HCT116 (cell line): ENCODE data around the gene PRMT1. TPM values are rescaled to one million over a fixed set of nuclear protein-coding genes. Genes with fewer than 3 reads are reported as not detected.

Experiments
- ATAC-seq: fragments of 200-7000 bp; cut with Tn5 transposase; 2 replicates; pipeline ENCODE4 v1.9.1; 2020; ENCODE audit warnings: mild to moderate bottlenecking, moderate library complexity
- BruUV-seq: library from RNA; stranded (reverse); fragments of 400-500 nt; replicated peaks from 2 replicates; lab custom pipeline; 2021; lab: Mats Ljungman, UMichigan
- CTCF ChIA-PET: fragments of 300-600 bp; sonication (Branson Sonifier 250); formaldehyde crosslinking; loops from one replicate; lab custom pipeline; 2021; ENCODE audit warnings: antibody characterized with exemption; lab: Charles Lee
- POLR2A ChIA-PET: fragments of 300-600, 350-600 bp; sonication (Branson Sonifier 250); formaldehyde crosslinking; loops from one replicate; lab custom pipeline; 2021; ENCODE audit warnings: antibody characterized with exemption; lab: Charles Lee
- RAD21 ChIA-PET, 2 experiments: fragments of 300-600 bp; sonication (Branson Sonifier 250); formaldehyde crosslinking; loops; one replicate each; lab custom pipeline; 2023; ENCODE audit warnings: low total read pairs in 2 of 2; ENCODE audit not compliant: uncharacterized antibody in 2 of 2, unreplicated experiment in 2 of 2, low non-redundant PET in 1 of 2; lab: Charles Lee
- DNase-seq: peaks from one replicate; pipeline ENCODE4 v3.0.0-alpha.2; 2010; ENCODE audit warnings: low read depth, low spot score
- H2AFZ ChIP-seq: fragments of 200-600 bp; shearing (Covaris generic), sonication (generic); 2 replicates; pipeline ENCODE4 v1.6.1; 2017; ENCODE audit warnings: low read depth, mixed run types, mixed read lengths, antibody characterized with exemption, low read length; ENCODE audit not compliant: poor library complexity, severe bottlenecking
- H3K27ac ChIP-seq: 2 replicates; pipeline ENCODE4 v1.5.1; 2012; ENCODE audit warnings: low read depth, low read length
- H3K27me3 ChIP-seq: fragments of 200-600 bp; sonication (generic); 2 replicates; pipeline ENCODE4 v1.6.1; 2016; ENCODE audit warnings: mixed run types, low read length, mixed read lengths; ENCODE audit not compliant: insufficient read depth
- H3K36me3 ChIP-seq, 2 experiments: fragments of 200-500 bp in 1 of 2; fragments of 200-600 bp in 1 of 2; sonication (Bioruptor generic) in 1 of 2; sonication (generic) in 1 of 2; 2 replicates each; pipeline versions ENCODE4 v1.5.1 to v1.6.1; 2014 to 2016; ENCODE audit warnings: low read length in 2 of 2, inconsistent platforms in 1 of 2, mixed read lengths in 1 of 2, mixed run types in 1 of 2; ENCODE audit not compliant: insufficient read depth in 2 of 2, control insufficient read depth in 1 of 2
- H3K4me1 ChIP-seq, 2 experiments: fragments of 200-600 bp in 1 of 2; sonication (generic) in 1 of 2; 2 replicates each; pipeline versions ENCODE4 v1.5.1 to v1.6.1; 2012 to 2017; ENCODE audit warnings: low read length in 2 of 2, inconsistent platforms in 1 of 2, mild to moderate bottlenecking in 1 of 2, mixed read lengths in 1 of 2, mixed run types in 1 of 2, moderate library complexity in 1 of 2; ENCODE audit not compliant: insufficient read depth in 2 of 2, control insufficient read depth in 1 of 2
- H3K4me2 ChIP-seq: fragments of 200-600 bp; sonication (generic); 2 replicates; pipeline ENCODE4 v1.6.1; 2017; ENCODE audit warnings: mixed run types, low read length, mixed read lengths
- H3K4me3 ChIP-seq, 2 experiments: fragments of 200-600 bp in 1 of 2; sonication (generic) in 1 of 2; replicated peaks in 1 of 2; 2 replicates each; pipeline ENCODE4 v1.5.1; 2011 to 2016; ENCODE audit warnings: low read length in 2 of 2, control low read depth in 1 of 2, low read depth in 1 of 2, mild to moderate bottlenecking in 1 of 2, mixed read lengths in 1 of 2, mixed run types in 1 of 2
- H3K79me2 ChIP-seq: fragments of 200-600 bp; sonication (generic); 2 replicates; pipeline ENCODE4 v1.6.1; 2017; ENCODE audit warnings: mild to moderate bottlenecking, mixed run types, low read length, moderate library complexity, mixed read lengths; ENCODE audit not compliant: insufficient read depth
- H3K9ac ChIP-seq: fragments of 200-600 bp; sonication (generic); 2 replicates; pipeline ENCODE4 v1.6.1; 2016; ENCODE audit warnings: low read length, mixed read lengths
- H3K9me2 ChIP-seq: fragments of 200-600 bp; sonication (generic), shearing (Covaris generic); 2 replicates; pipeline ENCODE4 v1.6.1; 2017; ENCODE audit warnings: mixed run types, mild to moderate bottlenecking, moderate library complexity; ENCODE audit not compliant: insufficient read depth
- H3K9me3 ChIP-seq, 2 experiments: fragments of 200-500 bp in 1 of 2; fragments of 200-600 bp in 1 of 2; sonication (Bioruptor generic) in 1 of 2; sonication (generic) in 1 of 2; 2 replicates each; pipeline ENCODE4 v1.6.1; 2014 to 2017; ENCODE audit warnings: low read length in 2 of 2, mixed read lengths in 2 of 2, inconsistent platforms in 1 of 2, low read depth in 1 of 2, mild to moderate bottlenecking in 1 of 2, mixed run types in 1 of 2, moderate library complexity in 1 of 2; ENCODE audit not compliant: control insufficient read depth in 1 of 2, insufficient read depth in 1 of 2
- H4K20me1 ChIP-seq: fragments of 200-600 bp; sonication (generic), shearing (Covaris generic); 2 replicates; pipeline ENCODE4 v1.6.1; 2017; ENCODE audit warnings: mixed run types, mild to moderate bottlenecking, moderate library complexity; ENCODE audit not compliant: insufficient read depth
- ATF3 ChIP-seq: IDR thresholded peaks from 2 replicates; pipeline ENCODE4 v1.6.1; 2012
- CBX3 ChIP-seq: IDR thresholded peaks from 2 replicates; pipeline ENCODE4 v1.6.1; 2012; ENCODE audit warnings: low read depth
- CEBPB ChIP-seq: IDR thresholded peaks from 2 replicates; pipeline ENCODE4 v1.6.1; 2012; ENCODE audit warnings: low read depth
- CTCF ChIP-seq, 3 experiments: fragments of 200-600 bp in 1 of 3; sonication (generic) in 1 of 3; IDR thresholded peaks in 2 of 3; conservative IDR thresholded peaks in 1 of 3; 2 replicates each; pipeline ENCODE4 v1.5.1; 2012 to 2017; ENCODE audit warnings: low read depth in 2 of 3, low read length in 2 of 3, antibody characterized with exemption in 1 of 3, borderline replicate concordance in 1 of 3, control low read depth in 1 of 3, mild to moderate bottlenecking in 1 of 3, mixed read lengths in 1 of 3, mixed run types in 1 of 3, moderate library complexity in 1 of 3; ENCODE audit not compliant: insufficient read depth in 1 of 3
- EGR1 ChIP-seq: IDR thresholded peaks from 2 replicates; pipeline ENCODE4 v1.6.1; 2012; ENCODE audit warnings: low read depth
- ELF1 ChIP-seq: IDR thresholded peaks from 2 replicates; pipeline ENCODE4 v1.6.1; 2012; ENCODE audit warnings: low read depth, borderline replicate concordance
- EZH2 ChIP-seq: fragments of 200-600 bp; sonication (generic); IDR thresholded peaks from 2 replicates; pipeline ENCODE4 v1.6.1; 2017; ENCODE audit warnings: antibody characterized with exemption, mixed run types
- EZH2phosphoT487 ChIP-seq: fragments of 200-600 bp; IDR thresholded peaks from 2 replicates; pipeline ENCODE4 v1.6.1; 2018; ENCODE audit warnings: antibody characterized with exemption, borderline replicate concordance
- FOSL1 ChIP-seq: IDR thresholded peaks from 2 replicates; pipeline ENCODE4 v1.6.1; 2012; ENCODE audit warnings: low read depth
- JUND ChIP-seq: IDR thresholded peaks from 2 replicates; pipeline ENCODE4 v1.6.1; 2012
- MAX ChIP-seq: IDR thresholded peaks from 2 replicates; pipeline ENCODE4 v1.6.1; 2012
- POLR2A ChIP-seq: IDR thresholded peaks from 2 replicates; pipeline ENCODE4 v1.7.0; 2011; ENCODE audit warnings: borderline replicate concordance; ENCODE audit not compliant: insufficient read depth, insufficient read length; ENCODE audit errors: extremely low read depth
- POLR2AphosphoS5 ChIP-seq: IDR thresholded peaks from 2 replicates; pipeline ENCODE4 v1.6.1; 2011; ENCODE audit warnings: mild to moderate bottlenecking, low read depth, low read length, moderate library complexity
- RAD21 ChIP-seq: IDR thresholded peaks from 2 replicates; pipeline ENCODE4 v1.6.1; 2012; ENCODE audit warnings: low read depth, mild to moderate bottlenecking
- SIN3A ChIP-seq: IDR thresholded peaks from 2 replicates; pipeline ENCODE4 v1.6.1; 2012; ENCODE audit warnings: low read depth
- SP1 ChIP-seq: IDR thresholded peaks from 2 replicates; pipeline ENCODE4 v1.6.1; 2012; ENCODE audit warnings: low read depth
- SRF ChIP-seq: IDR thresholded peaks from 2 replicates; pipeline ENCODE4 v1.6.1; 2012; ENCODE audit warnings: low read depth
- TCF7L2 ChIP-seq: IDR thresholded peaks from 2 replicates; pipeline ENCODE4 v1.7.0; 2011; ENCODE audit warnings: borderline replicate concordance, inconsistent platforms; ENCODE audit not compliant: insufficient read depth, insufficient read length; ENCODE audit errors: extremely low read depth
- YY1 ChIP-seq: IDR thresholded peaks from 2 replicates; pipeline ENCODE4 v1.6.1; 2011; ENCODE audit warnings: low read length, low read depth, moderate library complexity, mild to moderate bottlenecking; ENCODE audit not compliant: insufficient replicate concordance; ENCODE audit errors: extremely low read depth
- ZBTB33 ChIP-seq: IDR thresholded peaks from 2 replicates; pipeline ENCODE4 v1.6.1; 2011; ENCODE audit warnings: mild to moderate bottlenecking, low read length, moderate library complexity; ENCODE audit not compliant: insufficient replicate concordance; ENCODE audit errors: extremely low read depth
- ZFX ChIP-seq: fragments of 450-650 bp; IDR thresholded peaks from 2 replicates; pipeline ENCODE4 v1.6.1; 2017
- ZNF274 ChIP-seq: fragments of 200-500 bp; sonication (Bioruptor generic); IDR thresholded peaks from 2 replicates; pipeline ENCODE4 v1.6.1; 2014; ENCODE audit warnings: mild to moderate bottlenecking, low read depth, low read length, inconsistent platforms
- intact Hi-C: fragments of 100-400 bp; cut with micrococcal nuclease; formaldehyde crosslinking; loops from 2 replicates; pipeline ENCODE4 v1.10.0; 2022
- total RNA-seq: library from RNA; stranded (reverse); gene quantifications from one replicate; pipeline ENCODE4 v1.2.1, GENCODE V29; 2021; ENCODE audit not compliant: unreplicated experiment

The PRMT1 gene
- total RNA-seq, 1 experiment from 2014 or later: 428 TPM

- Histone ChIP-seq H3K4me2 (peak within 1 kb of the TSS; percentile 92), H3K9me2 (no peaks in the 10 kb centered on the region), H2AFZ (no peak within 1 kb of the TSS), H3K36me3 (peaks cover 0 to 5% of the 10 kb centered on the region in 2 experiments; a peak in 3 of 4 replicates), H3K27ac (peak within 1 kb of the TSS; percentile 98), H3K79me2 (peaks cover 41% of the 10 kb centered on the region), H3K9me3 (no peaks in the 10 kb centered on the region), H3K9ac (peak within 1 kb of the TSS; percentile 99), H4K20me1 (no peaks in the 10 kb centered on the region), H3K4me1 (peaks cover 15 to 40% of the 10 kb centered on the region in 2 experiments), H3K4me3 (peak within 1 kb of the TSS; percentile 75 to 92), H3K27me3 (no peaks in the 10 kb centered on the region)
- no TSS peak for BruUV-seq
- ChIA-PET CTCF (interaction anchor here (0.5 to 2.8 kb wide), 13 partner anchors 24 to 375 kb away, joined by 3 to 23 read pairs (median 4); partner anchors contain the start of gene PRMT1), RAD21 (interaction anchor here (1.1 to 1.8 kb wide), 2 partner anchors 36 to 47 kb away, joined by 6 read pairs; partner anchors contain the start of gene PRMT1 (in 1 of the 2)), POLR2A (interaction anchor here (0.7 to 4.7 kb wide), 30 partner anchors 8 to 995 kb away, joined by 3 to 92 read pairs (median 5); partner anchors contain the start of genes ALDH16A1, AP2A1, BCL2L12 and DKKL1)
- ATAC-seq (peak; percentile 76), DNase-seq (peak; percentile 99)
- intact Hi-C loops: loop anchor here (1.0 to 2.0 kb wide), 4 partner anchors 36 to 72 kb away; partner anchors contain the start of genes NOSIP and PRRG2
- TF ChIP-seq CTCF (IDR thresholded peaks at IDR 0.05 in 2 of 3, conservative IDR thresholded peaks at IDR 0.05 in 1 of 3; ENCODE audit: borderline replicate concordance in 1 of 3, insufficient read depth in 1 of 3, low read depth in 2 of 3, low read length in 2 of 3): no peak
- peak; percentile 64 for TF ChIP-seq EGR1
- peak; percentile 74 for TF ChIP-seq ZBTB33
- TF ChIP-seq POLR2A: peak; percentile 71
- peak; percentile 86 for TF ChIP-seq POLR2AphosphoS5
- TF ChIP-seq EZH2phosphoT487: no peak
- peak; percentile 72 for TF ChIP-seq SIN3A
- no peak; the same call in 1 of the 2 replicates for TF ChIP-seq ELF1
- TF ChIP-seq RAD21: no peak
- TF ChIP-seq YY1: peak; percentile 58
- peak; percentile 60; the same call in 1 of the 2 replicates for TF ChIP-seq MAX
- TF ChIP-seq ATF3: no peak
- no peak for TF ChIP-seq ZFX
- peak; percentile 82 for TF ChIP-seq JUND
- TF ChIP-seq ZNF274: no peak
- TF ChIP-seq EZH2: no peak
- peak; percentile 87 for TF ChIP-seq SRF
- peak; percentile 94 for TF ChIP-seq SP1
- peak; percentile 83 for TF ChIP-seq FOSL1
- TF ChIP-seq CEBPB: no peak
- TF ChIP-seq CBX3: no peak
- TF ChIP-seq TCF7L2: peak; percentile 22
Measured at GRCh38 chr19:49640113-49640898, 36.8 kb upstream of the PRMT1 start, which contains the start of gene RRAS. Gene RRAS, minus strand, starts transcription at chr19:49640143. Its CDS starts 45 bp downstream, at chr19:49640098.
